ENCODE results near the gene IFITM1.
A peak's percentile ranks its signal among the peaks of the same experiment; 100 is the strongest.
"Not testable (repeated sequence)": the region's sequence is repeated elsewhere in the genome, so short reads cannot be mapped to it uniquely, and the experiment has no call there.

IFITM1 gene

DNA sequence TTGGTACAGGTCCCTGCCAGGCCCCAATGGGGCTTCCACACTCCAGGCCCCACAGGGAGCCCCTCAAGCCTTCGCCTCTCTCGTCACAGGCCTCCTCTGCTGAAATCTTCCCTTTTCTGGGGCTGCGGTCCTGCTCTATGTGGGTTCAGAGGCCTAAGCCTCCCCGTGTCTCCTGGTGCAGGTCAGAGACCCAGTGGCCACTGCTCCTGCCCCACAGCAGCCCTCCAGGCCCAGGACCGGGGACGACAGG is 12.7 kb downstream of the IFITM1 start:
- no peak for DNase-seq (ENCODE audit: low spot score)

DNA sequence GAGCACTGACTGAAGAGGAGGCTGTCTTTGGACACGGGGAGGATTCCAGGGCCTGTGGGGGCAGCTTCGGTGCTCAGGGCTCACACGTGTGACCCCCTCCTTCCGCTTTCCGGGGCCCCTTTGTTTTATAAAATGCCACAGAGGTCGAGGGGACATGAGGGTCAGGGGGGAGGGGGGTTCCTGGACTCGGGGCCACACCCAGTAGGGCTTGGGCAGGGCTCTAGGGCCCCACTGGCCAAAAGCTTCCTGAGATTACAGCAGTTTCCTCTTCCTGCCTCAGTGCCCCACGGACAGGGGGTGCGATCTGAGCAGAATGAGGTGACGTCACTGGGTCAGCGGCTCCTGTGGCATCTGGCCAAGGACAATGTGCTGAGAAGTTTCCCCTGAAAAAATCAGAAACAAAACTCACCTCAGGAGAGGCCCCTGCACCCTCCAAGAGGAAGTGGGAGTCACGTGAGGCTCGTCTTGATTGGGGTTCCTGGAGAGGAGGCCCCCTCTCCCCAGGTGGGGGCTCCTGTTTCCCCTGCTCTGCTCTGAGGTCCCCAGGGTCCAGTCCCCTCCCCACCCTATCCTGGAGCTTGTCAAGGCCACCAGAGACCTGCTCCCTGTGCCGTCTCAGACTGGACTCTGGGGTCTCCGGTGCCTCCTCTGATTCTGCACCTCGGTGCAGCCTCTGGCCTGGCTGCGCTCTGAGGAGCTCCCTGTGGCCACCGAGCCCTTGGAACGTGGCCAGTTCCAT is 13.2 kb downstream of the IFITM1 start:
- peak; percentile 60 for DNase-seq (ENCODE audit: low spot score)

DNA sequence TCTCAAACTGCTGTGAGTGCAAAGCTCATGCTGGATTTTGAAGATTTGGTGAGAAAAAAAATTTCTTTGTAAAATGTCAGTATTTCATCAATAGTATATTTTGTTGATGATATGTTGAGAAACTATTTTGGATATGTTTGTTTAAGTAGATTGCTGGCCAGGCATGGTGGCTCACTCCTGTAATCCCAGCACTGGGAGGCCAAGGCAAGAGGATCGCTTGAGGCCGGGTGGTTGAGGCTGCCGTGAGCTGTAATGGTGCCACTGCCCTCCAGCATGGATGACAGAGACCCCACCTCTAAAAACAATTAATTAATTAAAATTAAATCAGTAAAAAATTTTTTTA is 13.7 kb downstream of the IFITM1 start:
- DNase-seq (ENCODE audit: low spot score), result no peak

DNA sequence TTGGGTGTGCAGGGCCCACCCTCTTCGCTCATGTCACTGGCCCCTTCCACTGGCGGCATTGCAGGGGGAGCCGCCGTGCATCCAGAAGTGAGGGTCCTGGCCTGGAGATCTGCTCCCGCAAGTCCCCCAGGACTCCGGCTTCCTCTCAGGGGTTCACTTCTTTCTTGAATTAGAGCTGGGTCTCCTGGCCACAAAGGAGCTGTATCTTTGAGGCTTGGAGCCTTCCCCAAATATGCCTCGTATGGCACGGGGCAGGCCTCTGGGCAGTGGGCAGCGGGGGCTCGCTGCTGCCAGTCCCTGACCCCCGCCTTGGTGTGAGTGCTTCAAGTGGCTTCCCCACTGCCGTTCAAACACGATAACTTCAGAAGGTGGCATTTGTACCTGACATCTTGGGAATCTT is 14.2 kb downstream of the IFITM1 start:
- no peak for DNase-seq (ENCODE audit: low spot score)

DNA sequence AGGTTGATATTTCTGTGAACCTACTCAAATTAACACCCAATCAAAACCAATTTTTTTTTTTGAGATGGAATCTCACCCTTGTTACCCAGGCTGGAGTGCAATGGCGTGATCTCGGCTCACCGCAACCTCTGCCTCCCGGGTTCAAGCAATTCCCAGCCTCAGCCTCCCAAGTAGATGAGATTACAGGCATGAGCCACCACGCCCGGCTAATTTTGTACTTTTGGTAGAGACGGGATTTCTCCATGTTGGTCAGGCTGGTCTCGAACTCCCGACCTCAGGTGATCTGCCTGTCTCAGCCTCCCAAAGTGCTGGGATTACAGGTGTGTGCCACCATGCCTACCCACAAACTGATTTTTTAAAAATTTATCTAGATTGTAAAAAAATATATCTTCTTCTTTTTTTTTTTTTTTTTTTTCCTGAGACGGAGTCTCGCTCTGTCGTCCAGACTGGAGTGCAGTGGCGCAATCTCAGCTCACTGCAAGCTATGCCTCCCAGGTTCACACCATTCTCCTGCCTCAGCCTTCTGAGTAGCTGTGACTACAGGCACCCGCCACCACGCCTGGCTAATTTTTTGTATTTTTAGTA is 14.8 kb downstream of the IFITM1 start:
- DNase-seq (ENCODE audit: low spot score), result not testable (repeated sequence)

DNA sequence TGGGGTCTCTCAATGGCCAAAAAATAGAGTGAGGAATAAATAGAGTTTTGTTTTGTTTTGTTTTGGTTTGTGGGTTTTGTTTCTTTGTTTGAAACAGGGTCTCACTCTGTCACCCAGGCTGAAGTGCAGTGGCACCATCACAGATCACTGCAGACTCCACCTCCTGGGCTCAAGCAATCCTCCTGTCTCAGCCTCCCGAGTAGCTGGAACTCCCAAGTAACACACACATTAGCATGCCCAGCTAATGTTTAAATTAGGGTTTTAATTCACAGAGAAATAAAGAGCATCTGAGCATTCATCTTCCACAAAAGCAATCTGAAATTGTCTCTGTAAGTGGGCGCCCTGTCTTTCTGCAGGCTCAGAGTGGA is 16.0 kb downstream of the IFITM1 start:
- DNase-seq (ENCODE audit: low spot score), result no peak

DNA sequence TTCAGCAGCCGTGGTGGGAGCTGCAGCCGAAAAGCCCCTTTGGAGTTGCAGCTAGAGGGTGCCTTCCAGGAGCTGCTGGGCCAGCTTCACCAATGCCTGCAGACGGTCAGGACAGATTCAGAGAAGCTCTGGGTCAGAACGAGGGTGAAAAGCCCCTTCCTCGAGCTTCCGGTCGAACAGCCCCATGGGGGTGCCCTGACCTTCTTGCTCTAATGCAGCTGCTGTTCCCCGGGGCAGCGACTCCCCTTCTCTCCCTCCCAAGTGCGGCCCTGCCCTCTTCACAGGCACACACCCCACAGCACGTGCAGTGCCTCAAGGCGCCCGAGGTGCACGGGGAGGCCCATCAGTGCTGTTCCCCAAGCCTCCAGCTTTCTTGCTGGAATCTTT is 16.5 kb downstream of the IFITM1 start:
- DNase-seq (ENCODE audit: low spot score), result peak; percentile 32

DNA sequence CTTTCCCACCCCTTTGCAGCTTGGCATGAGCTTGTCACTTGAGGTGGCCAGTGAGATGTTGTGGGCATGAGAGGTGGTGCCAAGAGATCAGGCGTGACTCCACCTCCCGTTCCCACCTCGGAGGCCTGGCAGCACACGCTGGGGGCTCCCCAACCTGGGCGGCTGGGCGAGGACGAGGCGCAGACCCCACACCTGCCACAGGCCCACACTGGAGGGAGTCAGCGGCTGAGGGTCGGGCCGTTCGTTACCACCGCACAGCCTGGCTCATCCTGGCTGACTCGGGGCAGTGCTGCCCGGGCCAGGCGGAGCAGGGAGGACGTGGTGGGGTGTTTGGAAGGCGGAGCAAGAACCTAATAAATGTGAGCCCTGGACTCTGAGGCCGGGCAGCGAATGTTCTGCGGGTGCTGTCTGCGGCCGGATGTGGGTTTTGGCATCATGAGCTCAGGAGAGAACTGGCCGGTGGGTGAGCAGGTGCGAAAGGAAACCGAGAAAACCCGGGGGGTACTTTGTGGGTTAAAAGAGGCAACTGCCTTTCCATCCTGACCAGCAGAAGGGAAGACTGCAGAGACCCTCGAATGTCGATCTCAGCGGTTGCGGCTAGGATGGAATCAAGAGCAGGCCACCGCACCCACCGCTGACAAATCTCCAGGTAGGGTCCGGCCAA is 17.0 kb downstream of the IFITM1 start:
- peak; percentile 62 for DNase-seq (ENCODE audit: low spot score)

DNA sequence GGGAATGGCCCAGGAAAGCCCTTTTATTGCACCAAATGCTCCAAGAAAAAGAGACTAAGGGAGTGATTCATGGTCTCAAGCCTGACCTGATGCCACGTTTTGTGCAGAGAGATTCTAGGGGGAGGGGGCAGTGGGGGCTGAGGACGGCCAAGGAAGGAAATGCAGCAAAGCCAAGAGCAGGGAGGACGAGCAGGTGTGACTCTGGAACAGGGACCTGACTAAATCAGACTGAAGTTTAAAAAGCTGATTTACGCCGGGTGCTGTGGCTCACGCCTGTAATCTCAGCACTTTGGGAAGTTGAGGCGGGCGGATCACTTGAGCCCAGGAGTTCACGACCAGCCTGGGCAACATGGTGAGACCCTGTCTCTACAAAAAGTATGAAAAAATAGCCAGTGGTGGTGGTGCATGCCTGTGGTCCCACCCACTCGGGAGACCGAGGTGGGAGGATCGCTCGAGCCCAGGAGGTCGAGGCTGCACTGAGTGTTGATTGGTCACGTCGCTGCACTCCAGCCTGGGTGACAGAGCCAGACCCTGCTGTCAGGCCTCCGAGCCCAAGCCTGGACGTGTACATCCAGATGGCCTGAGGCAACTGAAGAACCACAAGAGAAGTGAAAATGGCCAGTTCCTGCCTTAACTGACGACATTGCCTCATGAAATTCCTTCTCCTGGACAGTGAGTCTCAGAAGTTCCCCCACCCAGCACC is 17.7 kb downstream of the IFITM1 start:
- no peak for DNase-seq (ENCODE audit: low spot score)

DNA sequence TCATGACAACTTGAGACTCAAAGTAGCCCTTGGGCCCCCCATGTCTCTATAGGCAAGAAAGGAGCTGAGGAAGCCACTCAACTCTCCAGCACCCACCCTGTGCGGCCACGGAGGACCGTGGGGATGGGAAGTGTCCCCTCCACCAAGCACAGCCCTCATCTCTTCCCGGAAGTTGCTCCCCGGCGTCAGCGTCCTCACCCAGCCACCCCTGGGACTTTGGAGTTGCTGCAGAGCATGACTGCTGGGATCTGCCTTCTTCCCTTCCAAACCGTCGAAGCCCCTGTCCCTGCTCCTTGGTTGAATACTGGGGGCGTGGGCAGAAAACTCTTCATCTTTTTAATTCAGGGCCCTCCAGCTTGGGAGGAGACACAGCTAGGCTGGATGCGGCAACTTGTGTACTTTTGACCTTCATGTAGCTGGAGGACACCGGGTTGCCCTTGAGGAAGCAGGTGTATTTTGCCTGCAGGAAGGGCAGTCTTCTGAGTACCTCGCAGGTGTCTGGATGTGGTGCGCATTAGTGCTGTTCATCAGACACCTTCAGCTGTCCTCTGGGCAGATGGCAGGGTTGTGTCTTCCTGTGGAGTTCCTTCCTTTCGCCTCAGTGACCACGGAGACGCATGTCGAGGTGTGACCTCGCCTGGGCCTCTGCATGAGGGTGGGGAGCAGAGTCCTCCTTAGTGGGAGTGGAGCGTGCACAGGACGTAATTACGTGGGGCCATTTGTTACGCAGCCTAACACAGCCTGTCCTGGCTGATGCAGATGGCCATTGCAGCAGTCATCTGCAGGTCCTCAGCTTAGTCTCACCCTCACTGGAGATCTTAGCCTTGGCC is 19.0 kb downstream of the IFITM1 start:
- no peak for DNase-seq (ENCODE audit: low spot score)

DNA sequence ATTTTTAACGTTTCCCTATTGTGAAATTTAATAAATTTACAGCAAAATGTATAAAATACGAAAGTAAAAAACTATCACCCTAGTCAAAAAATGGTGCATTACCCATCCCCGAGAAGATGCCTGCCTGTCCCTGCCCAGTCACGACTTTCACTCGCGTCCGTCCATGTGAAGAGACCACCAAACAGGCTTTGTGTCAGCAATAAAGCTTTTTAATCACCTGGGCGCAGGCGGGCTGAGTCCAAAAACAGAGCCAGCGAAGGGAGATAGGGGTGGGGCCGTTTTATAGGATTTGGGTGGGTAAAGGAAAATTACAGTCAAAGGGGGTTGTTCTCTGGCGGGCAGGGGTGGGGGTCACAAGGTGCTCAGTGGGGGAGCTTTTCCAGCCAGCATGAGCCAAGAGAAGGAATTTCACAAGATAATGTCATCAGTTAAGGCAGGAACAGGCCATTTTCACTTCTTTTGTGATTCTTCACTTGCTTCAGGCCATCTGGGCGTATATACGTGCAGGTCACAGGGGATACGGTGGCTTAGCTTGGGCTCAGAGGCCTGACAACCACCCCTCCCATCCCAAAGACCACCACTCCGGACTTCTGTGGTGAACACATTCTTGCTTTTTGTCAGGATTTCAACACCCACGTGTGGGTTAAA is 19.9 kb downstream of the IFITM1 start:
- not testable (repeated sequence) for DNase-seq (ENCODE audit: low spot score)

DNA sequence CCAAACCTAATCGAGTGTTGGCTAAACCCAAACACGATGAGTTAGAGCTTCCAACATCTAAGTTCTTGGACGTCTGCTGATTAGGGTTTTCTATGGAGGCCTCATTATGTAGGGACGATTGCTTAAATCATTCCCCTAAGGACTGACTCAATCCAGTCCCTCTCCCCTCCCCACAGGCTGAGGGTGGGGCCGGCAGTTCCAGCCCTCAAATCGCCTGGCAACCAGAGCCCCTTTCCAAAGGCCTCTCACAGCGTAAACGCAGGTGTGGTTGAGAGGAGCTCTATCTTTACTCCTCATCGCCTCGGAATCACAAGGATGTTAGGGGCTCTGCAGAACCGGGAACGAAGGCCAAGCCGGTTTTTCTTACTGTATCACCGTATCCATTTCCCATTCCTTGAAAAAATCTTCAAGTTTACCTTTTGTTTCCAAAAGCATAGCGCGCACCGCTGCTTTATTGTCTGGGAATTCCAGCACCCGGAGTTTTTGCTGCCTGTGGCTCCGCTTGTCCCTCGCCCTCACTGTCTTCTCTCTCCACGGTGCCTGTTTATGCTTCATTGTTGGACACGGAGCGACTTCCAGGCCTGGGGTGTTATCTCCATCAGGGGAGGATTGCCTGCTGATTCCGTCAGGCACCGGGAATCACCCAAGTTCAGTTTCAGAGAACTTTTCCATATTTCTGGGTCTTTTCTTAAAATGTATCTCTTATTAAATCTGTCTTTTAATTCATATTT is 20.6 kb downstream of the IFITM1 start:
- no peak for DNase-seq (ENCODE audit: low spot score)

DNA sequence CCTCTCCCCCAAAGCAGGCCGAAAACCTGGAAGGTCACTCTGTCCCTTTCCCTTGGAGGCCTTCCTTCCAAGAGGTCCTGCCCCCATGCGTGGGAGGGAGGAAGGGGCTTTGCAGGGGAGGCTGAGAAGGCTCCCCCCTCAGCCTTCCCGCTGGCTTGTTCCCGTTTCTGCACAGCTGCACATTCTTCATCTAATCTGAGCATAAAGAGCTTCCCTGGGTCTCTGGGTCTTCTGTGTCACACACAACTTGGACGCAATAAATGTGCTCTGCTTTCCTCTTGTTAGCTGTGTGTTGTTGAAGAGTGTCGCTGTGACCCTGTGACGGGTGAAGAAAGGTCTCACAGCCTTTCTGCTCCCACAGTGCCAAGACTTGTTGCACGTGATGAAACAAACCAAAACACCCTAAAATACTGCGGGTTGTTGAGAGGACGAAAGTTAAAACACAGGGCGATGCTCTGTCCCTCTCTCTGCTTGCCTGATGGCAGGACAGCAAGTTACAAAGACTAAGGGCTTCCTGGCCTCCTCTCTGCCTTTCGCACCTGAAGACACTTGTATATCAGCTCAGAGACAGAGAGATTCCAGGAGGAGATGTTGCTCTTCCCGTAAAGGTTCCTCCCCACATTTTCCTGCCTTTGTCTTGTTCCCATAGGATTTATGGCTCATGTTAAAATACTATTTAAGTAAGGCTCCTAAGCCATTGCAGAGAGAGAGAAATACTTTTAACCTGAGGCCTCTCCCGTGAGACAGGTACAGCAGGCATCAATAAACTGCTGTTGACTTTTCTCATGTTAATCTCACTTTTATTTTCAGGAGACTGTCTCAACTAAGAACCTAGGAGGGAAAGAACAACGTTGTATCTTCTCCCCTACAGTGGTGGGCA is 22.2 kb downstream of the IFITM1 start:
- DNase-seq (ENCODE audit: low spot score), result no peak

DNA sequence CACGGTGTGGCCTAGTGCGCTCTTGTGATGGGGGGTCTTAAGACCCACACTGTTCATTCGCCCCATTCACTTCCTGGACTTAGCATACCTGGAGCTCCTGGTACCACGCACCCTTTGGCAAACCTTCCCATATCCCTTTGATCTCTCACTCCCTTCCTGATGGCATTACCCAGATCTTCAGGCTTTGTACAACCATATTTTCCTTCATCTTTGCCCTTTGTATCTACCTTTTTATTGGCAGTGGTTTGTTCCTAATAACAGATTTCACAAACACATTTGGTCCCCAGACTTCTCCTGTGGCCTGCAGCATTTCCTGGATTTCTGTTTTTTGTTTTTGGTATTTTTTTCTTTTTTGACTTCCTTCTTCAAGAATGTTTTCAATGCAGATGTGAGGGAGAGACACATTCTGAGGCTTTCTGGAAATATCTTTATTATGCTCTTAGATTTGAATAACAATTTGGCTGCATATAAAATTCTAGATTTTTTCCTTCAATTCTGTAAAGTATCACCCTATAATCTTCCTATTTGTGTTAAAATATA is 22.9 kb downstream of the IFITM1 start:
- no peak for DNase-seq (ENCODE audit: low spot score)

DNA sequence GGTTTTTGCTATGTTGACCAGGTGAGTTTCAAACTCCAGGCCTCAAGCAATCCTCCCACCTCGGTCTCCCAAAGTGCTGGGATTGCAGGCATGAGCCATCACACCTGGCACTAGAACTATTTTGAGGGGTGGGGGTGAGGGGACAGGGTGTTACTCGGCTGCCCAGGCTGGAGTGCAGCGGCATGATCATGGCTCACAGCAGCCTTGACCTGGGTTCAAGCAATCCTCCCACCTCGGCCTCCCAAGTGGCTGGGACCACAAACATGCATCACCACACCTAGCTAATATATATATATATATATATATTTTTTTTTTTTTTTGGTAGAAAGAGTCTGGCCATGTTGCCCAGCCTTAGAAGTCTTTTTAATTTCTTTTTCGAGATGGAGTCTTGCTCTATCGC is 23.9 kb downstream of the IFITM1 start:
- no peak for DNase-seq (ENCODE audit: low spot score)

DNA sequence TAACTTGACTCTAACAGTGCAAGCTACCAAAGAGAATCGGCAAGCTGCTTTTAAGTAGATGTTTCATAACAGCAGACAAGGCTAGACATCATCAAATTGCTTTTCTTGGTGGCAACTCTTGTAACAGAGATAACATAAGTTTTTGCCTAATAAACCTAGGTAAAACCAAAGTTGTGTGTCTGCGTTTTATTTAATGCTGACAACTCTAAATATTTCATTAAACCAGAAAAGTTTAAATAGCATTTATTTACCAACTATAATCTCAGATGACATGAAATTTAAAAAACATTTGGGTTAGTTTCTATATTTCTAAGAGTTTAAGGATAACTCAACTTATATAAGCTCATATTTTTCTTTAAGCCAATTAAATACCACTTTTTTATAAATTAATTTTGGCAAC is 26.1 kb downstream of the IFITM1 start:
- DNase-seq (ENCODE audit: low spot score), result no peak

DNA sequence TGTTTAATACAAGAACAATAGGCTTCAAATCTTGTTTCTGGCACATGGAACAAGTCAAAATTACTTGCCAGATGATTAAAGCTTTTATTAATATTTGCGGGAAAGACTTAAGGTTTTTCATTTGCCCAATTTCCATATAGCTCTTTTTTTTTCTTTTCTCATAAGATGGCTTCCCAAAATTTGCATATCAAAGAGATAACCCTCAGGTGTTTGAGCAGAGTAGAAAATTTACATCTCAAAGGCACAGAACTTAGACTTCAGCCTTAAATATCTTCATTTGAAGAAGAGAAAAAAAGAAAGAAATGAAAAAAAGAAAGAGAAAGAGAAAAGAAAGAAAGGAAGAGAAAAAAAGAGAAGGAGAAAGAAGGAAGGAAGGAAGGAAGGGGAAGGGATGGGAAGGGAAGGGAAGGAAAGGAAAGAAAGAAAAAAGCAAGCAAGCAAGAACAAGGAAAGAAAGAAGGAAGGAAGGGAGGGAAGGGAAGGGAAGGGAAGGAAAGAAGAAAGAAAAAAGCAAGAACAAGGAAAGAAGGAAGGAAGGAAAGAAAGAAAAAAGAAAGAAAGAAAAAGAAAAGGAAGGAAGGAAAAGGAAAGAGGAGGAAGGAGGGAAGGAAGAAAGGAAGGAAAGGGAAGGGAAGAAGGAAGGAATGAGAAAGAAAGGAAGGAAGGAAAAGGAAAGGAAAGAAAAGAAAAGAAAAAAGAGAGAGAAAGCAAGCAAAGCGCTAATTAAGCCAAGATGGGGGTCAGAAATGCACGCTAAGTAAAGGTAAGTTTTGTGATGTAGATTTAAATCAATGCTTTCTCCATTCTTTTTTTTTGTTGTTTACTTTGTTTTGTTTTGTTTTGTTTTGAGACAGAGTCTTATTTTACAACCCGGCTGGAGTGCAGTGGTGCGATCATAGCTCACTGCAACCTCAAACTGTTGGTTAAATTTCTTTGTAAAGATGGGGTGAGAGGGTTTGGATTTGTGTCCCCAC is 27.0 kb downstream of the IFITM1 start:
- no peak for DNase-seq (ENCODE audit: low spot score)

DNA sequence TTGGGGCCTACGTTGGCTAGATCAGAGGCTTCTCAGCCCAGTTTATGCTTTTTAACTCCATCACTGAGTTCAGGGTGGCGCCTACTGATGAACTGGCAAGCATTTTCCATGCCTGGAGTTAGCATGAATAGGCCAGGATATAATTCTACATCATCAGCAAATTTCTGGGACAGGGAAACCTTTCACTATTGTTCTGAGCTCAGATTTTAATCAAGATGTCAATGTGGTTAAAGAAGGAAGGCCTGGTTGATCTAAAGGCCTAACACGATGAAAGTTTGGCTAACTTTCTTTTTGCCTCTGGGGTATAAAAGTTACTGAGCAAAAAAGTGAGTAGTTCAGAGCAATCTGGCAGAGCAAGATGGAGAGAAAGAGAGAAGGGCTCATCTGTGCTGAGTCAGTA is 28.5 kb downstream of the IFITM1 start:
- DNase-seq (ENCODE audit: low spot score), result no peak

All from NAMALWA (cell line).